GM23248 (cell line): ENCODE results near the gene TTYH3. TPM values are rescaled to one million over a fixed set of nuclear protein-coding genes. Genes with fewer than 3 reads are reported as not detected.

Source experiments
- DNase-seq: peaks from one replicate; pipeline ENCODE4 v3.0.0-alpha.2; 2015
- H2AFZ ChIP-seq: fragments of 200-600 bp; sonication (generic); 2 replicates; pipeline ENCODE4 v1.6.1; 2016; ENCODE audit warnings: antibody characterized with exemption
- H3F3A ChIP-seq: fragments of 200-600 bp; sonication (generic); 2 replicates; pipeline ENCODE4 v1.6.1; 2016; ENCODE audit warnings: mild to moderate bottlenecking, antibody characterized with exemption, mixed run types; ENCODE audit not compliant: insufficient read depth
- H3K27ac ChIP-seq: fragments of 200-600 bp; sonication (generic); 2 replicates; pipeline ENCODE4 v1.5.1; 2016; ENCODE audit warnings: mild to moderate bottlenecking
- H3K27me3 ChIP-seq: fragments of 200-600 bp; sonication (generic); replicated peaks from 2 replicates; pipeline ENCODE4 v1.6.1; 2016; ENCODE audit warnings: mild to moderate bottlenecking; ENCODE audit not compliant: insufficient read depth
- H3K36me3 ChIP-seq: fragments of 200-600 bp; sonication (generic); 2 replicates; pipeline ENCODE4 v1.6.1; 2016; ENCODE audit warnings: low read depth, mild to moderate bottlenecking
- H3K4me1 ChIP-seq: fragments of 200-600 bp; sonication (generic); 2 replicates; pipeline ENCODE4 v1.6.1; 2016; ENCODE audit warnings: mild to moderate bottlenecking; ENCODE audit not compliant: insufficient read depth
- H3K4me2 ChIP-seq: fragments of 200-600 bp; sonication (generic); one replicate; pipeline ENCODE4 v1.6.1; 2016; ENCODE audit warnings: mild to moderate bottlenecking; ENCODE audit not compliant: unreplicated experiment
- H3K4me3 ChIP-seq: fragments of 200-600 bp; sonication (generic); 2 replicates; pipeline ENCODE4 v1.5.1; 2016; ENCODE audit warnings: mild to moderate bottlenecking
- H3K79me2 ChIP-seq: fragments of 200-600 bp; sonication (generic); 2 replicates; pipeline ENCODE4 v1.6.1; 2016; ENCODE audit warnings: mild to moderate bottlenecking; ENCODE audit not compliant: insufficient read depth
- H3K9ac ChIP-seq: fragments of 200-600 bp; sonication (generic); 2 replicates; pipeline ENCODE4 v1.6.1; 2016; ENCODE audit warnings: mild to moderate bottlenecking
- H3K9me2 ChIP-seq: fragments of 200-600 bp; sonication (generic); 2 replicates; pipeline ENCODE4 v1.6.1; 2016; ENCODE audit warnings: mixed run types, mild to moderate bottlenecking, moderate library complexity; ENCODE audit not compliant: insufficient read depth
- H3K9me3 ChIP-seq: fragments of 200-600 bp; sonication (generic); one replicate; pipeline ENCODE4 v1.6.1; 2017; ENCODE audit warnings: low read depth
- H4K20me1 ChIP-seq: fragments of 200-600 bp; sonication (generic); 2 replicates; pipeline ENCODE4 v1.6.0; 2016; ENCODE audit not compliant: insufficient read depth
- EZH2 ChIP-seq: fragments of 200-600 bp; sonication (generic); IDR thresholded peaks from 2 replicates; pipeline ENCODE4 v1.6.1; 2018; ENCODE audit warnings: antibody characterized with exemption, mild to moderate bottlenecking; ENCODE audit not compliant: insufficient read depth, poor library complexity, severe bottlenecking
- EZH2phosphoT487 ChIP-seq: fragments of 200-600 bp; sonication (generic); IDR thresholded peaks from 2 replicates; pipeline ENCODE4 v1.6.1; 2018; ENCODE audit warnings: antibody characterized with exemption, moderate library complexity, mild to moderate bottlenecking, low read depth; ENCODE audit not compliant: insufficient read depth
- whole genome bisulfite sequencing, 2 experiments: methylation state at CpG; one replicate each; pipeline ENCODE4 v1.1.6; 2015 to 2017; ENCODE audit warnings: low lambda C conversion rate in 2 of 2, low coverage in 1 of 2; ENCODE audit errors: missing lambda C conversion rate in 2 of 2; 5-methylcytosine and 5-hydroxymethylcytosine counted together
- in situ Hi-C: fragments of 300-500 bp; cut with MboI; formaldehyde crosslinking; loops from 2 replicates; pipeline ENCODE4 v1.15.0; 2020
- polyA plus RNA-seq: library from polyadenylated mRNA; unstranded; fragments of >200 nt; fragmentation: Nextera tagmentation; extraction: Ambion mirVana; gene quantifications from 2 replicates; pipeline ENCODE4 v1.2.1, GENCODE V29; 2016
- total RNA-seq: library from RNA; depleted of rRNA; stranded (reverse); fragments of >200 nt; shearing (Covaris generic); gene quantifications from 2 replicates; pipeline ENCODE4 v1.2.3, GENCODE V29; 2014

Gene TTYH3
- total and polyA plus RNA-seq, 2 experiments from 2014 or later = 25.3 to 46.0 TPM

- no peaks in the 10 kb centered on the region for H3K27me3 ChIP-seq
- in situ Hi-C loops = no loop called here
- no peaks in the 10 kb centered on the region for H3K4me1 ChIP-seq
- TF ChIP-seq EZH2phosphoT487 = no peak
- TF ChIP-seq EZH2 = no peak
- H2AFZ ChIP-seq = no peak overlapping the region
- H3K4me3 ChIP-seq = no peak overlapping the region
- H3K36me3 ChIP-seq = no peaks in the 10 kb centered on the region; the same call in 1 of the 2 replicates
- 93% methylated on average over 28 to 41 of the region's 43 CpGs for WGBS, 2 experiments
- H3K9me2 ChIP-seq = no peaks in the 10 kb centered on the region
- H4K20me1 ChIP-seq = no peaks in the 10 kb centered on the region
- H3K9me3 ChIP-seq = no peaks in the 10 kb centered on the region
- no peak overlapping the region for H3K9ac ChIP-seq
- no peak overlapping the region for H3K4me2 ChIP-seq
- DNase-seq = no peak
- H3F3A ChIP-seq = no peaks in the 10 kb centered on the region
- no peaks in the 10 kb centered on the region for H3K79me2 ChIP-seq
- H3K27ac ChIP-seq = no peak overlapping the region
Observed at GRCh38 chr7:2661602-2662272, 30.0 kb downstream of the TTYH3 start.

DNA sequence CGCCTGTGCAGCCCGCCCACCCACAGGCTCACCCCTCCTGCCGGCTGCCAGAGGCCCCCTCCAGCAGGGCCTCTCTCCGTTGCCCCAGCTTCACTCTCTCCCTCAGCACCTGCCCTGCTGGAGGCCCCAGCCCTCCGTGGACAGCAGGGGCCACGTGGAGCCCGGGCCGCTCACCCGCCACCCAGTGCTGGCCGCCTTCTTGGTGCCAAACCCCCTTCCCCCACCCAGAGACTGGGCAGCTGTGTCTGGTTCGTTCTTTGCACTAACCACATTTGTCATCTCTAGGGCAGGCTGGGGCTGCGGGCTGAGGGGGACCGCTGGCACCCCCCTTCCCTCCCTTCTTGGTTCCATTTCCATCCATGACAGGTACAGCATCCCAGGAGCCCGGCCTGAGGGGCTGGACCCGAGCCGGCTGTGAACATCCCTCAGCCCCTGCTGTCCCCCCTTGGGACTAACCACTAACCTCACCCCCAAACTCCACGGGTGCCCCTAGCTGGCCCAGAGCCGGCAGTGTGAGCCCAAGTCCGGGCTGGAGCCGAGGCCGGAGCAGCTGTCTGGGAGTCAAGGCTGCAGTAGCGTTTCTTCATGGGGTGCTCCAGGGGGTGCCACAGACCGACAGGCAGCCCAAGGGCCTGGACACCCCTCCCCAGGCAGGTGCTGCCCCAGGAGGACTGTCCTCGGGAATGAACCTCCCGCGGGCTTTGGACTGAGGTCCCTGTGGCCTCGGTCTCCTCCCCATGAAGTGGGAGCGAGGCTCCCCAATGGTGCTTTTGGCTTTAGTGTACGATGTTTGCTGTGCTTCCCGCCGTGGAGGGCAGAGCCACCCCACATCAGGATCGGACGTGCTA lies 30.7 kb downstream of the TTYH3 start:
- no peak for DNase-seq
- in situ Hi-C loops = no loop called here
- Histone ChIP-seq H3K4me1 (no peaks in the 10 kb centered on the region), H3K27ac (no peak overlapping the region), H3K9me3 (no peaks in the 10 kb centered on the region), H3K9ac (no peak overlapping the region), H4K20me1 (no peaks in the 10 kb centered on the region), H3K36me3 (no peaks in the 10 kb centered on the region), H2AFZ (no peak overlapping the region), H3K9me2 (no peaks in the 10 kb centered on the region), H3K79me2 (no peaks in the 10 kb centered on the region), H3K4me3 (no peak overlapping the region), H3F3A (no peaks in the 10 kb centered on the region), H3K27me3 (no peaks in the 10 kb centered on the region), H3K4me2 (no peak overlapping the region)
- TF ChIP-seq EZH2 = no peak
- TF ChIP-seq EZH2phosphoT487 = no peak
- WGBS, 2 experiments = 85 to 90% methylated on average over 29 to 33 of the region's 33 CpGs

DNA sequence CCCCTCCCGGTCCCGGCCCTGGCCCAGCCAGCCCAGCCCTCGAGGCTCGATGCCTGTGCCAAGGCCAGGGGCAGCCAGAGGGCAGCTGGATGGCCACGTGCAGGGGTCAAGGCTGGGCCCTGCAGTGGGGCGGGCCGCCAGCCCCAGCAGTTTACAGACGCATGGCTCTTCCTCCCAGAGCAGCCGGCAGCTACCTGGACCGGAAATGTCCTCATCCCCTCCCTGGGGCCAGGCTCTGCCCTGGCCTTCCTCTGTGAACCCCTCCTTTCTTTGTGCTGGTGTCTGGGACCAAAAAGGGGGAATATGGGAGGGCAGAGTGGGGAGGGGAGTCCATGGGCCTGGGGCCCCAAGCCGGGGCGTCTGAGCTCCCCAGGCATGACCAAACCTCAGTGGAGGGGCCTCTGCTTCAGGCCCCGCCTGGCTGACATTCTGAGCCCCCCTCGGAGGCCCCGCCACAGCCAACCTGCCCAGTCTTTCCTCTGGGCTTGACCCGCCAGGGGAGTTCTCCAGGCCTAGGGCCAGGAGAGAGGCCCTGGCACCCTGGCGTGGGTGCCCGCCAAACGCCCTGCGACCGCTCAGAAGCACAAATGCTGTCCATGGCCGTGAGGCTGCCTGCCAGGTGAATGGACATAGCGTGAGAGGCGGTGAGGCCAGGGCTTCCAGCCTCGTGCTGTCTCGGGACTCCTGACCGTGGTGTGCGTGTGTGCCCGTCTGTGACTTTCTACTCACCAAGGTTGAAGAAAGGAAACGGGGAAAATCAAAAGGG lies 31.5 kb downstream of the TTYH3 start:
- H2AFZ ChIP-seq = no peak overlapping the region
- H3K27me3 ChIP-seq = no peaks in the 10 kb centered on the region
- H3K27ac ChIP-seq = no peak overlapping the region
- in situ Hi-C loops = no loop called here
- H4K20me1 ChIP-seq = no peaks in the 10 kb centered on the region
- 67 to 71% methylated on average over 22 to 30 of the region's 30 CpGs for WGBS, 2 experiments
- H3K79me2 ChIP-seq = no peaks in the 10 kb centered on the region
- H3F3A ChIP-seq = no peaks in the 10 kb centered on the region
- no peak overlapping the region for H3K9ac ChIP-seq
- TF ChIP-seq EZH2 (no peak), EZH2phosphoT487 (no peak)
- H3K4me3 ChIP-seq = no peak overlapping the region
- no peaks in the 10 kb centered on the region for H3K36me3 ChIP-seq
- H3K9me3 ChIP-seq = no peaks in the 10 kb centered on the region
- H3K4me1 ChIP-seq = no peaks in the 10 kb centered on the region
- no peaks in the 10 kb centered on the region for H3K9me2 ChIP-seq
- H3K4me2 ChIP-seq = no peak overlapping the region
- no peak for DNase-seq

GRCh38 chr7:2663960-2664359 lies 32.2 kb downstream of the TTYH3 start:
- Histone ChIP-seq H3F3A (no peaks in the 10 kb centered on the region), H3K9me3 (no peaks in the 10 kb centered on the region), H4K20me1 (no peaks in the 10 kb centered on the region), H3K4me3 (no peak overlapping the region), H3K36me3 (no peaks in the 10 kb centered on the region), H2AFZ (no peak overlapping the region), H3K9me2 (no peaks in the 10 kb centered on the region), H3K4me2 (no peak overlapping the region), H3K27ac (no peak overlapping the region), H3K27me3 (no peaks in the 10 kb centered on the region), H3K9ac (no peak overlapping the region), H3K4me1 (no peaks in the 10 kb centered on the region), H3K79me2 (no peaks in the 10 kb centered on the region)
- no peak for TF ChIP-seq EZH2
- no peak for TF ChIP-seq EZH2phosphoT487
- 58 to 64% methylated on average over 4 of the region's 4 CpGs for WGBS, 2 experiments
- DNase-seq = no peak
- in situ Hi-C loops = no loop called here
